IPS DF 6.9 (cell line): Measurements from ENCODE around the gene POMT1.
"Not testable (repeated sequence)": the region's sequence is repeated elsewhere in the genome, so short reads cannot be mapped to it uniquely, and the experiment has no call there.

ENCODE experiments used
- DNase-seq: peaks from one replicate; pipeline ENCODE4 v3.0.0-alpha.2; 2013; ENCODE audit warnings: low read depth, low spot score
- H3K27ac ChIP-seq: one replicate; pipeline ENCODE4 v1.5.1; 2013; ENCODE audit warnings: low read length, control low read depth
- H3K27me3 ChIP-seq: 2 replicates; pipeline ENCODE4 v1.6.1; 2013; ENCODE audit warnings: mild to moderate bottlenecking, low read length; ENCODE audit not compliant: control insufficient read depth, insufficient read depth
- H3K36me3 ChIP-seq: 2 replicates; pipeline ENCODE4 v1.6.1; 2013; ENCODE audit warnings: low read length; ENCODE audit not compliant: control insufficient read depth, insufficient read depth
- H3K4me1 ChIP-seq: 2 replicates; pipeline ENCODE4 v1.6.1; 2013; ENCODE audit warnings: low read length; ENCODE audit not compliant: control insufficient read depth, insufficient read depth
- H3K4me3 ChIP-seq: 2 replicates; pipeline ENCODE4 v1.5.1; 2013; ENCODE audit warnings: mild to moderate bottlenecking, low read length
- H3K9me3 ChIP-seq: 2 replicates; pipeline ENCODE4 v1.6.1; 2013; ENCODE audit warnings: low read length, inconsistent platforms; ENCODE audit not compliant: control insufficient read depth, insufficient read depth
- WGBS: extraction: QIAGEN DNeasy Blood & Tissue Kit; methylation state at CpG from one replicate; pipeline ENCODE4 v1.1.7; 2013; ENCODE audit warnings: mixed read lengths, missing lambda C conversion rate; ENCODE audit not compliant: insufficient read length, insufficient coverage; 5-methylcytosine and 5-hydroxymethylcytosine counted together

POMT1 gene

DNA sequence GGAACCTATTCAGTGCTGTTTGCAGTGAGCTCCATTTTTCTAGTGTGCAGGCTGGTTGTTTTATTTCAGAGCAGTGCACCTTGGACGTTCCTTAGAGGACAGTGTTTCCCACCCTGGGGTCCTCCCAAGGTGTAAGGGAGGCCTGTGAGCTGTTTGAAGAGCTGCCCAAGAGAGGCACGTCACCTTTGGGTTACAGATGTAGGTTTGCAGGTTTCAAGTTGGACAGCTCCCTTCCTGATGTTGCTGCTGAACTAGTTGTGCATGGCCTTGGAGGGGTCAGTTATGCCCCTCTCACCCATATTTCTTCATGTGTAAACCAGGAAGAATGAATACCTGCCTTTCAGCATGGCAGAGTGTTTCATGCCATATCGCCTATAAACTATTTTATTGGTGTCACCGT, 34.7 kb upstream of the POMT1 start:
- no peaks in the 10 kb centered on the region; the same call in 1 of the 2 replicates for H3K9me3 ChIP-seq
- no peaks in the 10 kb centered on the region for H3K27me3 ChIP-seq
- DNase-seq: no peak
- H3K4me1 ChIP-seq: no peaks in the 10 kb centered on the region
- H3K27ac ChIP-seq: no peak overlapping the region
- WGBS: no CpG with 5 or more reads among the region's 4 CpGs
- peaks cover 41% of the 10 kb centered on the region for H3K36me3 ChIP-seq
- no peak overlapping the region for H3K4me3 ChIP-seq

DNA sequence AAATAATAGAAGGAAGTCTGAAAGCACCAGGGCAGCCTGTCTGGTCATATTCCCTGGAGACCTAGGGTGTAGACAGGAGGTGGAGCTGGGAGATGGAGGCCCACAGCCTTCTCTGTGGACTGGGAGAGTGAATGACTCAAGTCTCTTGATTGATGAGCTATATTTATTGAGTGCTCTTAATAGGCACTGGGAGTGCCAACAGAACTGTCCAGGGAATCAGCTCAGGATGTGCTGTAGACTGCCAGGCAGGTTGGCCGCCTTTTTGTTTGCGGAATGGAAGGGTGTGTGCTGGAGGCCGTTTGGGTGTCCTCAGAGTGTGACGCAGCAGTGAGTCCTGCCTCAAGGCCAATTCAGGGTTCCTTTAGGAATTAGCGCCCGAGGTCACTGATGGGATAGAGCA, 33.4 kb upstream of the POMT1 start:
- no peak for DNase-seq
- H3K36me3 ChIP-seq: peaks cover 48% of the 10 kb centered on the region
- H3K4me3 ChIP-seq: no peak overlapping the region
- no CpG with 5 or more reads among the region's 6 CpGs for WGBS
- H3K27me3 ChIP-seq: no peaks in the 10 kb centered on the region
- no peaks in the 10 kb centered on the region; the same call in 1 of the 2 replicates for H3K9me3 ChIP-seq
- no peaks in the 10 kb centered on the region for H3K4me1 ChIP-seq
- no peak overlapping the region for H3K27ac ChIP-seq

DNA sequence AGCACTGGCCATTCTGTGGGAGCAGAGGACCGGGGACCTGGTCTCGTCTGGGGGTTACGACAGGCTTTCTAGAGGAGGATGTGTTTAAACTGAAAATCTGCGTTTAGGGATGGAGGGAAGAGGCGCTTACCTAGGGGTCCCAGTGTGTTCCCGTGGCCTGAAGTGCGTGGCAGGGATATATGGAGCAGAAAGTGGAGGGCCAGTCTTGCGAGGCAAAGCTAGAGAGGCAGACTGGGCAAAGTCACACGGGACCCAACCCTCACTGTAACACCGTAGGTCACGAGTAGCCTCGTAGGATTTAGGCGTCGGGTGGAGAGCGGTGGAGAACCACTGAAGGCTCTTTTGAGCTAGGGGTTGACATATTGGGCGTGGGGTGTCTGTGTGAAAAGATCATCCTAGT, 32.8 kb upstream of the POMT1 start:
- H3K9me3 ChIP-seq: no peaks in the 10 kb centered on the region; the same call in 1 of the 2 replicates
- no peak overlapping the region for H3K27ac ChIP-seq
- no peak overlapping the region for H3K4me3 ChIP-seq
- DNase-seq: no peak
- H3K4me1 ChIP-seq: no peaks in the 10 kb centered on the region
- H3K27me3 ChIP-seq: no peaks in the 10 kb centered on the region
- peaks cover 48% of the 10 kb centered on the region for H3K36me3 ChIP-seq
- no CpG with 5 or more reads among the region's 16 CpGs for WGBS

DNA sequence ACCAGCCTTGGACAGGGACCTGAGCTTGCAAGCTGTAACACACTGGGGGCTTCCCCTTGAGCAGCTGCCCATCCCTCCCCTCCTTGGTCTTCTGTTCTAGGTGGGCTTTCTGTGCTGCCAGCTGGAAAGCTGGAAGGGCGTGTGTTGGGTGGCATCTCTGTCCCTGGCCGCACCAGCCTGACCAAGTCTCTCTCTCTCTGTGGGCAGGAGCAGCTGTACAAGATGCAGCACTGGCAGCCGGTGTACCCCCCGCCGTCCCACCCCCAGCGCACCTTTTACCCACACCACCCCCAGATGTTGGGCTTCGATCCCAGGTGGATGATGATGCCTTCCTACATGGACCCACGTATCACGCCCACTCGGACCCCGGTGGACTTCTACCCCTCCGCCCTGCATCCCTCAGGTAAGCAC, 32.1 kb upstream of the POMT1 start:
- Histone ChIP-seq H3K9me3 (no peaks in the 10 kb centered on the region; the same call in 1 of the 2 replicates), H3K36me3 (peaks cover 49% of the 10 kb centered on the region)
- WGBS: no CpG with 5 or more reads among the region's 12 CpGs

DNA sequence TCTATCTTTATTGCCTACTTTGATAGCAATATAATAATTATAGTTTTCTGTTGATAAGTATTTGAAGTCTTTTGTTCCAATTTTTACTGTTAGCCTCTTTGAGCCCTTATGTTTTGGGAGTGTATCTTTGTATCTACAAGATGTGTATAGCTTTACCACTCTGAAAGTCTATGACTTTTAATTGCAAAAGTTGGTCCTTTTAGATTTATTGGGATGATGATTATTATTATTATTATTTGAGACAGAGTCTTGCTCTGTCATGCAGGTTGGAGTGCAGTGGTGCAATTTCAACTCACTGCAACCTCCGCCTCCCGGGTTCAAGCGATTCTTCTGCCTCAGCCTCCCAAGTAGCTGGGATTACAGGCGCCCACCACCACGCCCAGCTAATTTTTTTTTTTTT, 30.6 kb upstream of the POMT1 start:
- H3K4me1 ChIP-seq, DNase-seq, H3K9me3 ChIP-seq, H3K27ac ChIP-seq, H3K4me3 ChIP-seq, H3K27me3 ChIP-seq: not testable (repeated sequence)
- WGBS: no CpG with 5 or more reads among the region's 5 CpGs
- peaks cover 62% of the 10 kb centered on the region for H3K36me3 ChIP-seq

More for the DNA sequence above, 32.1 kb upstream of the POMT1 start:
- H3K27ac ChIP-seq: no peak overlapping the region
- H3K4me3 ChIP-seq: no peak overlapping the region
- DNase-seq: no peak
- H3K4me1 ChIP-seq: no peaks in the 10 kb centered on the region
- no peaks in the 10 kb centered on the region for H3K27me3 ChIP-seq

DNA sequence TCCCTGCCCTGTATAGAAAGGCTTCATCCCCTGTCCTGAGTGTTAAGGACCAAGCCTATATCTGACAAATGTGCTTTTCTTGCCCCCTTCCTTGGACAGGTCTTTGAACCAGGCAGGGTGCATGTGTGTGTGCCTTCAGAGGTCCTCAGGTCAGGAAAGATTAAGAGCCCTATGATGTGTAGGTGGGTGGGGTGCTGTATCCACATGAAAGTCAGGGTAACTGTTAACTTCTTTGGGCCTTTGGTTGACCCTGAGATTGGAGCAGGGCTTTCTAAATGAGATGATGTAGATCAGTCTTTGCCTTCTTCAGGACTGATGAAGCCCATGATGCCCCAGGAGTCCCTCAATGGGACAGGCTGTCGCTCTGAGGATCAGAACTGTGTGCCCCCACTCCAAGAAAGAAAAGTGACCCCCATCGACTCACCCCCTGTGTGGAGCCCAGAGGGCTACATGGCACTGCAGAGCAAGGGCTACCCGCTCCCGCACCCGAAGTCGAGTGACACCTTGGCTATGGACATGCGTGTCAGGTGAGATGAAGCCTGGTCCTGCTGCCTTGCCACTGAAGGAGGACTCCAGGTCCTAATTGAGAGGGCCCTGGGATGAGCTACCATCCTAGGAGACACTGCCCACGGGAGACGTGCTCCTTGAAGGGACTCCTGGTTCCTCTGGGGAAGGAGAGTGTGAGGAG, 29.4 kb upstream of the POMT1 start:
- H3K4me1 ChIP-seq: no peaks in the 10 kb centered on the region
- H3K9me3 ChIP-seq: no peaks in the 10 kb centered on the region
- no peak for DNase-seq
- H3K27me3 ChIP-seq: no peaks in the 10 kb centered on the region
- H3K27ac ChIP-seq: no peak overlapping the region
- WGBS: no CpG with 5 or more reads among the region's 9 CpGs
- H3K36me3 ChIP-seq: peaks cover 59% of the 10 kb centered on the region
- no peak overlapping the region for H3K4me3 ChIP-seq

DNA sequence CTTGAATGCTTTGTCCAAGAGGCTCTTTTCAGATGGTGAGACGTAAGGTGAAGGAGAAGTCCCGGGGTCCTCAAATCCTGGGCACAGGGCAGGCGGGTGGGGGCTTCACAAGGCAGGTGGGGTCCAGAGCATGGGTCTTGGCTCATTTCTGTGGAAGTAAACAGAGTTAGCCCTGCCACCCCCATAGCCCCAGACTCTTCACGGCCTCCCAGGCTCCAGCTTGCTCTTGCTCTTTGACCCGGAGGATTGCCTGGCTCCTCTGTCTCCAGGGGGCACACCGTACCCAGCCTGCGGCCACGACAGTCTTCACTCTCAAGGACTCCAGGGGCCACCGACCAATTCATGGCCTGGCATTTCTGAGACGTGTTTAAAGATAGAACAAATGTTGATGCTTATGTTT, 28.8 kb upstream of the POMT1 start:
- no peak overlapping the region for H3K27ac ChIP-seq
- H3K4me3 ChIP-seq: no peak overlapping the region
- H3K27me3 ChIP-seq: no peaks in the 10 kb centered on the region
- DNase-seq: no peak
- no peaks in the 10 kb centered on the region for H3K9me3 ChIP-seq
- WGBS: no CpG with 5 or more reads among the region's 10 CpGs
- peaks cover 64% of the 10 kb centered on the region for H3K36me3 ChIP-seq
- no peaks in the 10 kb centered on the region for H3K4me1 ChIP-seq

DNA sequence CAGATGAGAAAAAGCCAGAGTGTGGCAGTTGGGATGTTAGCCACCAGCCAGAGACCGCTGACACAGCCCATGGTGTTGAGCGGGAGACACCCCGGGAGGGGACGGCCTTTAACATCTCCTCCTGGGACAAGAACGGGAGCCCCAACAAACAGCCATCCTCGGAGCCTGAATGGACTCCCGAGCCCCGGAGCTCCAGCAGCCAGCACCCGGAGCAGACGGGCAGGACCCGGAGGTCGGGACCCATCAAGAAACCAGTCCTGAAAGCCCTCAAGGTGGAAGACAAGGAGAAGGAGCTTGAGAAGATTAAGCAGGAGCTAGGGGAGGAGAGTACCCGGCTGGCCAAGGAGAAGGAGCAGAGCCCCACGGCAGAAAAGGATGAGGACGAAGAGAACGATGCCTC, 28.0 kb upstream of the POMT1 start:
- H3K9me3 ChIP-seq: no peaks in the 10 kb centered on the region
- no CpG with 5 or more reads among the region's 16 CpGs for WGBS
- H3K4me3 ChIP-seq: no peak overlapping the region
- no peaks in the 10 kb centered on the region for H3K27me3 ChIP-seq
- H3K4me1 ChIP-seq: no peaks in the 10 kb centered on the region
- no peak for DNase-seq
- no peak overlapping the region for H3K27ac ChIP-seq
- H3K36me3 ChIP-seq: peaks cover 67% of the 10 kb centered on the region

DNA sequence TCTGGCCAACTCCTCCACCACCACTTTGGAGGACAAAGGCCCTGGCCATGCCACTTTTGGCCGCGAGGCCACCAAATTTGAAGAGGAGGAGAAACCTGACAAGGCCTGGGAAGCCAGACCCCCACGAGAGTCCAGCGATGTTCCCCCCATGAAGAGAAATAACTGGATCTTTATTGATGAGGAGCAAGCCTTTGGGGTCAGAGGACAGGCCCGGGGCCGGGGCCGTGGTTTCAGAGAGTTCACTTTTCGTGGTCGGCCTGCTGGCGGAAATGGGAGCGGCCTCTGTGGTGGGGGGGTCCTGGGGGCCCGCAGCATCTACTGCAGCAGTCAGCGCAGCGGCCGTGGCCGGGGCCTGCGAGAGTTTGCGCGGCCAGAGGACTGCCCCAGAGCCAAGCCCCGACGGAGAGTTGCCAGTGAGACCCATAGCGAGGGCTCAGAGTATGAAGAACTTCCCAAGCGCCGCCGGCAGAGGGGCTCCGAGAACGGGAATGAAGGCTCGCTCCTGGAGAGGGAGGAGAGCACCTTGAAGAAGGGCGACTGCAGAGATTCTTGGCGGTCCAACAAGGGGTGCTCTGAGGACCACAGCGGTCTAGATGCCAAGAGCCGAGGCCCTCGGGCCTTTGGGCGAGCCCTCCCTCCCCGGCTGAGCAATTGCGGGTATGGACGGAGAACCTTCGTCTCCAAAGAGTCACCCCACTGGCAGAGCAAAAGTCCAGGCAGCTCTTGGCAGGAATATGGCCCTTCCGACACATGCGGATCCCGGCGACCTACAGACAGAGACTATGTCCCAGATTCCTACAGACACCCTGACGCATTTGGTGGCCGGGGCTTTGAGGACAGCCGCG, 27.4 kb upstream of the POMT1 start:
- H3K4me1 ChIP-seq: no peaks in the 10 kb centered on the region
- DNase-seq: no peak
- H3K27me3 ChIP-seq: no peaks in the 10 kb centered on the region
- peaks cover 62% of the 10 kb centered on the region for H3K36me3 ChIP-seq
- H3K9me3 ChIP-seq: no peaks in the 10 kb centered on the region
- no CpG with 5 or more reads among the region's 46 CpGs for WGBS
- no peak overlapping the region for H3K27ac ChIP-seq
- H3K4me3 ChIP-seq: no peak overlapping the region

DNA sequence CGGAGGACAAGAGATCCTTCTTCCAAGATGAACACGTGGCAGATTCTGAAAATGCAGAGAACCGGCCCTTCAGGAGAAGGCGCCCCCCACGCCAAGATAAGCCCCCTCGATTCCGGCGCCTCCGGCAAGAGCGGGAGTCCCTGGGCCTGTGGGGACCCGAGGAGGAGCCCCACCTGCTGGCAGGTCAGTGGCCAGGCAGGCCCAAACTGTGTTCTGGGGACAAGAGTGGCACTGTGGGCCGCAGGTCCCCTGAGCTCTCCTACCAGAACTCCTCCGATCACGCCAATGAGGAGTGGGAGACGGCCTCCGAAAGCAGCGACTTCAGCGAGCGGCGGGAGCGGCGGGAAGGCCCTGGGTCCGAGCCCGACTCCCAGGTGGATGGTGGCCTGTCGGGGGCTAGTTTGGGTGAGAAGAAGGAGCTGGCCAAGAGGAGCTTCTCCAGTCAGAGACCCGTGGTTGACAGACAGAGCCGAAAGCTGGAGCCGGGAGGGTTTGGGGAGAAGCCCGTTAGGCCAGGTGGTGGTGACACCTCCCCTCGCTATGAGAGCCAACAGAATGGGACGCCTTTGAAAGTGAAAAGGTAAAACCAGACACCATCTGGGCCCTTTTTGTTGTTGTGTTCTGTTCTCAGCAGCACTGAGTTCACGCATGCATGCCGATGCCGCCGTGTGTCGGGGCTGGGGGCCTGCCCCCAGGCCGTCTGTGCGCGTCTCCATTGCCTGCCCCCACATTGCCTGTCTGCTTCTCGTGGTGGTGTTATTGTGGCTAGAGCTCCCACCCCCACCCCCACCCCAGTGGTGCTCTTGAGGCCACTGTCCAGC, 26.6 kb upstream of the POMT1 start:
- no peak overlapping the region for H3K27ac ChIP-seq
- H3K9me3 ChIP-seq: no peaks in the 10 kb centered on the region
- H3K4me1 ChIP-seq: no peaks in the 10 kb centered on the region
- WGBS: no CpG with 5 or more reads among the region's 40 CpGs
- DNase-seq: no peak
- no peak overlapping the region for H3K4me3 ChIP-seq
- no peaks in the 10 kb centered on the region for H3K27me3 ChIP-seq
- peaks cover 55% of the 10 kb centered on the region for H3K36me3 ChIP-seq
